ENCODE measurements around the gene HAPLN3.

GRCh38 chr15:88901508-88902220 lies 6.3 kb upstream of the HAPLN3 start:
- TF ChIP-seq CTCF (IDR thresholded peaks at IDR 0.05; ENCODE audit: insufficient read depth, low read length), result no peak
- no peak for TF ChIP-seq POLR2AphosphoS5 (IDR thresholded peaks at IDR 0.05; ENCODE audit: low read depth)
- TF ChIP-seq REST (IDR thresholded peaks at IDR 0.05; ENCODE audit: insufficient replicate concordance, low read depth), result no peak
